HepG2 (cell line): ENCODE measurements around the gene RNU6-1. TPM values are rescaled to one million over a fixed set of nuclear protein-coding genes. Genes with fewer than 3 reads are reported as not detected.

Experiments used
- ATAC-seq: fragments of 200-7000 bp; cut with Tn5 transposase; 3 replicates; pipeline ENCODE4 v1.9.1; 2020; ENCODE audit warnings: mild to moderate bottlenecking, moderate library complexity
- BruUV-seq: library from RNA; stranded (reverse); fragments of 400-500 nt; replicated peaks from 2 replicates; lab custom pipeline; 2021; lab: Mats Ljungman, UMichigan
- CTCF ChIA-PET: fragments of 300-600 bp; formaldehyde crosslinking; extraction: SDS; loops from one replicate; lab custom pipeline; 2021; ENCODE audit warnings: low total read pairs, inconsistent platforms, low intra/inter-chr PET ratio; lab: Yijun Ruan, JAX
- POLR2A ChIA-PET: fragments of 350-600 bp; sonication (Branson Sonifier 250); formaldehyde crosslinking; loops from one replicate; lab custom pipeline; 2020; ENCODE audit warnings: antibody characterized with exemption, inconsistent platforms; lab: Yijun Ruan, JAX
- DNase-seq: peaks from one replicate; pipeline ENCODE4 v3.0.0-alpha.2; 2015; ENCODE audit warnings: low spot score
- FAIRE-seq: peaks from 3 replicates; lab custom pipeline; 2011; peaks lifted over from hg19 to GRCh38; lab: Jason Lieb, UNC
- H2AFZ ChIP-seq: one replicate; pipeline ENCODE4 v1.6.1; 2011; ENCODE audit warnings: low read length, inconsistent platforms
- H3K27ac ChIP-seq: fragments of 300-600 bp; 3 replicates; pipeline ENCODE4 v1.8.0; 2011; ENCODE audit warnings: mixed run types, mild to moderate bottlenecking, mixed read lengths, low read length, inconsistent platforms; ENCODE audit not compliant: insufficient read depth; ENCODE audit errors: extremely low read length
- H3K27me3 ChIP-seq, 2 experiments: fragments of 200-600 bp in 1 of 2; 2 replicates in 1 of 2; 3 replicates in 1 of 2; pipeline versions ENCODE4 v1.6.0 to v1.8.0; 2011; ENCODE audit warnings: low read length in 2 of 2, mild to moderate bottlenecking in 2 of 2, moderate library complexity in 2 of 2, inconsistent platforms in 1 of 2; ENCODE audit not compliant: insufficient read depth in 2 of 2, control insufficient read depth in 1 of 2
- H3K36me3 ChIP-seq, 2 experiments: fragments of 200-600 bp in 1 of 2; replicated peaks in 1 of 2; 2 replicates in 1 of 2; 3 replicates in 1 of 2; pipeline versions ENCODE4 v1.5.1 to v1.8.0; 2011; ENCODE audit warnings: low read length in 2 of 2, inconsistent platforms in 1 of 2; ENCODE audit not compliant: insufficient read depth in 2 of 2, control insufficient read depth in 1 of 2
- H3K4me1 ChIP-seq: 2 replicates; pipeline ENCODE4 v1.5.1; 2012; ENCODE audit warnings: low read length, inconsistent platforms; ENCODE audit not compliant: insufficient read depth
- H3K4me2 ChIP-seq: 2 replicates; pipeline ENCODE4 v1.6.0; 2011; ENCODE audit warnings: low read depth, low read length, inconsistent platforms
- H3K4me3 ChIP-seq, 3 experiments: fragments of 200-600 bp in 1 of 3; sonication (generic), shearing (Covaris generic) in 1 of 3; replicated peaks in 1 of 3; 2 replicates each; pipeline ENCODE4 v1.5.1; 2011 to 2016; ENCODE audit warnings: low read length in 3 of 3, inconsistent platforms in 2 of 3, low read depth in 2 of 3, mild to moderate bottlenecking in 2 of 3, control low read depth in 1 of 3, mixed read lengths in 1 of 3; ENCODE audit not compliant: insufficient read depth in 1 of 3
- H3K79me2 ChIP-seq: one replicate; pipeline ENCODE4 v1.6.1; 2011; ENCODE audit warnings: low read length, inconsistent platforms; ENCODE audit not compliant: insufficient read depth
- H3K9ac ChIP-seq: 2 replicates; pipeline ENCODE4 v1.6.0; 2011; ENCODE audit warnings: mild to moderate bottlenecking, low read depth, low read length, inconsistent platforms; ENCODE audit not compliant: insufficient read depth
- H3K9me3 ChIP-seq: 2 replicates; pipeline ENCODE4 v1.5.1; 2012; ENCODE audit warnings: mild to moderate bottlenecking, low read length
- H4K20me1 ChIP-seq: 2 replicates; pipeline ENCODE4 v1.6.0; 2011; ENCODE audit warnings: inconsistent platforms, mild to moderate bottlenecking, low read length, moderate library complexity; ENCODE audit not compliant: insufficient read depth
- ARNT ChIP-seq: fragments of 450-650 bp; IDR thresholded peaks from 2 replicates; pipeline ENCODE4 v1.6.1; 2017
- ATF5 ChIP-seq: sonication (generic); formaldehyde crosslinking; IDR thresholded peaks from 2 replicates; pipeline ENCODE4 v1.4.0; 2020; ENCODE audit warnings: mild to moderate bottlenecking, low read depth, missing genetic modification reagents
- KDM3A ChIP-seq: IDR thresholded peaks from 2 replicates; pipeline ENCODE4 v1.6.1; 2018; ENCODE audit warnings: low read depth, missing compliant biosample characterization
- ZNF747 ChIP-seq: sonication (generic); formaldehyde crosslinking; IDR thresholded peaks from 2 replicates; pipeline ENCODE4 v1.8.1; 2023; ENCODE audit warnings: missing genetic modification reagents, mild to moderate bottlenecking, borderline replicate concordance
- ZNF841 ChIP-seq: sonication (generic); formaldehyde crosslinking; IDR thresholded peaks from 2 replicates; pipeline ENCODE4 v1.8.1; 2023; ENCODE audit warnings: missing genetic modification reagents, borderline replicate concordance
- WGBS: methylation state at CpG from one replicate; pipeline ENCODE4 v1.1.6; 2017; ENCODE audit warnings: low lambda C conversion rate; 5-methylcytosine and 5-hydroxymethylcytosine counted together
- in situ Hi-C: cut with HindIII; loops from 2 replicates; pipeline ENCODE4 v1.10.0; 2017; ENCODE audit warnings: low pct_unique_long_range_greater_than_20kb; ENCODE audit not compliant: extremely low pct_ligation_motif_present
- intact Hi-C: fragments of 100-400 bp; cut with micrococcal nuclease; formaldehyde crosslinking; loops from one replicate; pipeline ENCODE4 v1.10.0; 2022; ENCODE audit not compliant: unreplicated experiment
- polyA plus RNA-seq, 8 experiments: library from polyadenylated mRNA; depleted of rRNA in 3 of 8; stranded (reverse) in 7 of 8; unstranded in 1 of 8; fragments of >200 nt; fragmentation: Illumina TruSeq in 4 of 8; extraction: Trizol in 4 of 8; gene quantifications; 2 replicates each; pipeline versions ENCODE4 v1.2.1 to v1.2.3, GENCODE V29; 2011 to 2016; ENCODE audit warnings: low read depth in 4 of 8, missing spikeins in 1 of 8, mixed read lengths in 1 of 8; ENCODE audit not compliant: insufficient read depth in 1 of 8
- total RNA-seq, 5 experiments: library from RNA; depleted of rRNA; stranded (reverse); fragments of >200 nt; fragmentation: Illumina TruSeq; extraction: Trizol; gene quantifications; 2 replicates each; pipeline ENCODE4 v1.2.3, GENCODE V29; 2016; ENCODE audit warnings: low read depth in 1 of 5
- TF ChIP-seq, protein P1 (sequence below): sonication (generic); formaldehyde crosslinking; IDR thresholded peaks from 2 replicates; pipeline ENCODE4 v1.4.0; 2020; ENCODE audit warnings: missing genetic modification reagents
- TF ChIP-seq, protein P2 (sequence below): sonication (generic); formaldehyde crosslinking; IDR thresholded peaks from 2 replicates; pipeline ENCODE4 v1.4.0; 2020; ENCODE audit warnings: missing genetic modification reagents, borderline replicate concordance

Gene RNU6-1
- total and polyA plus RNA-seq, 2 of the 13 experiments (the other 11 are each of a cell fraction or from before 2014, with no cell fraction given), result under 0.01 TPM; not detected in 1

DNA sequence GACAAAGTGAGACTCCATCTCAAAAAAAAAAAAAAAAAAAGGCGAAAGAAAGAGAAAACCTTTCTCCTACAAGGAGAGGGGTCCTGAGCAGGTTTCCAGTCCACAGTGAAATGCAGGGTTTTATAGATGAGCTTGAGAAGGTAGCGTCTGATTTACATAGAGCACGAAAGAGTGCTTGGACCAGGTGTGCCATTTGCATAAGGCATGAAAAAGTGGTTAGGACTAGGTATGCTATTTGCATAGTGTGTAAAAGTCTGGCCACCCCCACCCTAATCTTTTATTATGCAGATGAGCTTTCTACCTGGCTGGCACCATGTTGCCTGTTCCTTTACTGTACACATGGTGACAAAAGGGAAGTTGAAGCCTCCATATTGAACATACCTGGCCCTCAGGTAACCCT is 13.6 kb upstream of the RNU6-1 start (continued):
- no peak for TF ChIP-seq ZNF841 (CRISPR knock-in tag)

DNA sequence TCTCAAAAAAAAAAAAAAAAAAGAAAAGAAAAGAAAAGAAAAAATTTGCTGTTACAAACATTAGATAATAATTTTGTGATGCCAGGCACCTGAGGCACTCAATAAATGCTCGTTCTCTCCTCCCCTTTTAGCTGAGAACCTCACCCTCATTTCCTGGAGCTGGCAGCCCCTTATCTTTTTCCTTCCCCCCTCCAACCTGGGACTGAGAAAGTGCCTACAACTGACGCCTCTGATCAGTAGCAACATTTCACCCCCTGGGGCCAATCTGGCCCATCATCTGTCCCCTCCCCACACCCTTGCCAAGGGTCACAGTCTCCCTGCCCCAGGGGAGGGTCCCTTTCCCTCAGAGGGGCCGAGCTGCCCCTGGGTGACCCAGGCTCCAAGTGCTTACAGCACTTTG is 12.6 kb upstream of the RNU6-1 start:
- H3K27me3 ChIP-seq, result no peaks in the 10 kb centered on the region
- FAIRE-seq (no peak), DNase-seq (no peak), ATAC-seq (no peak)
- 95% methylated on average over 3 of the region's 3 CpGs for WGBS
- CTCF ChIA-PET, result no interaction called here
- peaks cover 64% of the 10 kb centered on the region for H3K4me1 ChIP-seq
- H3K9me3 ChIP-seq, result no peaks in the 10 kb centered on the region
- H3K4me3 ChIP-seq, result no peak overlapping the region
- no TSS peak for BruUV-seq
- H3K79me2 ChIP-seq, result no peaks in the 10 kb centered on the region
- intact Hi-C loops, result no loop called here
- no peak for TF ChIP-seq KDM3A
- no peak for TF ChIP-seq ATF5 (CRISPR knock-in tag)
- no peak for TF ChIP-seq ARNT
- TF ChIP-seq, protein P1, sequence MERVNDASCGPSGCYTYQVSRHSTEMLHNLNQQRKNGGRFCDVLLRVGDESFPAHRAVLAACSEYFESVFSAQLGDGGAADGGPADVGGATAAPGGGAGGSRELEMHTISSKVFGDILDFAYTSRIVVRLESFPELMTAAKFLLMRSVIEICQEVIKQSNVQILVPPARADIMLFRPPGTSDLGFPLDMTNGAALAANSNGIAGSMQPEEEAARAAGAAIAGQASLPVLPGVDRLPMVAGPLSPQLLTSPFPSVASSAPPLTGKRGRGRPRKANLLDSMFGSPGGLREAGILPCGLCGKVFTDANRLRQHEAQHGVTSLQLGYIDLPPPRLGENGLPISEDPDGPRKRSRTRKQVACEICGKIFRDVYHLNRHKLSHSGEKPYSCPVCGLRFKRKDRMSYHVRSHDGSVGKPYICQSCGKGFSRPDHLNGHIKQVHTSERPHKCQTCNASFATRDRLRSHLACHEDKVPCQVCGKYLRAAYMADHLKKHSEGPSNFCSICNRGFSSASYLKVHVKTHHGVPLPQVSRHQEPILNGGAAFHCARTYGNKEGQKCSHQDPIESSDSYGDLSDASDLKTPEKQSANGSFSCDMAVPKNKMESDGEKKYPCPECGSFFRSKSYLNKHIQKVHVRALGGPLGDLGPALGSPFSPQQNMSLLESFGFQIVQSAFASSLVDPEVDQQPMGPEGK (CRISPR knock-in tag), result no peak
- TF ChIP-seq, protein P2, sequence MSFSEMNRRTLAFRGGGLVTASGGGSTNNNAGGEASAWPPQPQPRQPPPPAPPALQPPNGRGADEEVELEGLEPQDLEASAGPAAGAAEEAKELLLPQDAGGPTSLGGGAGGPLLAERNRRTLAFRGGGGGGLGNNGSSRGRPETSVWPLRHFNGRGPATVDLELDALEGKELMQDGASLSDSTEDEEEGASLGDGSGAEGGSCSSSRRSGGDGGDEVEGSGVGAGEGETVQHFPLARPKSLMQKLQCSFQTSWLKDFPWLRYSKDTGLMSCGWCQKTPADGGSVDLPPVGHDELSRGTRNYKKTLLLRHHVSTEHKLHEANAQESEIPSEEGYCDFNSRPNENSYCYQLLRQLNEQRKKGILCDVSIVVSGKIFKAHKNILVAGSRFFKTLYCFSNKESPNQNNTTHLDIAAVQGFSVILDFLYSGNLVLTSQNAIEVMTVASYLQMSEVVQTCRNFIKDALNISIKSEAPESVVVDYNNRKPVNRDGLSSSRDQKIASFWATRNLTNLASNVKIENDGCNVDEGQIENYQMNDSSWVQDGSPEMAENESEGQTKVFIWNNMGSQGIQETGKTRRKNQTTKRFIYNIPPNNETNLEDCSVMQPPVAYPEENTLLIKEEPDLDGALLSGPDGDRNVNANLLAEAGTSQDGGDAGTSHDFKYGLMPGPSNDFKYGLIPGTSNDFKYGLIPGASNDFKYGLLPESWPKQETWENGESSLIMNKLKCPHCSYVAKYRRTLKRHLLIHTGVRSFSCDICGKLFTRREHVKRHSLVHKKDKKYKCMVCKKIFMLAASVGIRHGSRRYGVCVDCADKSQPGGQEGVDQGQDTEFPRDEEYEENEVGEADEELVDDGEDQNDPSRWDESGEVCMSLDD (CRISPR knock-in tag), result no peak
- no peak for TF ChIP-seq ZNF747 (CRISPR knock-in tag)
- no peak overlapping the region for H3K9ac ChIP-seq
- H2AFZ ChIP-seq, result no peak overlapping the region
- no peaks in the 10 kb centered on the region for H3K36me3 ChIP-seq
- no peak overlapping the region for H3K27ac ChIP-seq
- in situ Hi-C loops, result no loop called here
- POLR2A ChIA-PET, result no interaction called here
- no peak overlapping the region for H3K4me2 ChIP-seq
- H4K20me1 ChIP-seq, result no peaks in the 10 kb centered on the region
